ENCODE measurements around the gene TEDC1.

Gene TEDC1, protein sequence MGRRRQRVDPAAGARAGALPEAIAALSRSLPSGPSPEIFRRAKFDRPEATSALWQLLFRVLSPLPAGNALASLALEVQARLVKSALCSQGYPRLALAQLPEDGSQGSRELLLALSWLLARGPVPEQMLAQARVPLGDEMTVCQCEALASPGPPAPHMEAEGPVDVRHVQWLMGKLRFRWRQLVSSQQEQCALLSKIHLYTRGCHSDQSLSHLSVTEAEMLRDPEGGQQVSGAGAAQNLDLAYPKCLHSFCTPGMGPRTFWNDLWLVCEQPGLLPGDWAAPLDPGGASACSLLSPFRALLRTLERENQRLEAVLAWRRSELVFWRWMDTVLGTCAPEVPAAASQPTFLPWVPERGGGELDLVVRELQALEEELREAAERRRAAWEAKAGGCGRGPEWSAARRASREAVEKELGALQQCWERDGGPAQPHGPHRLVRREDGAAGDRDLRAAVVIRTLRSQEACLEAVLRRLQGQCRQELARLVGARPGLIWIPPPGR

DNA sequence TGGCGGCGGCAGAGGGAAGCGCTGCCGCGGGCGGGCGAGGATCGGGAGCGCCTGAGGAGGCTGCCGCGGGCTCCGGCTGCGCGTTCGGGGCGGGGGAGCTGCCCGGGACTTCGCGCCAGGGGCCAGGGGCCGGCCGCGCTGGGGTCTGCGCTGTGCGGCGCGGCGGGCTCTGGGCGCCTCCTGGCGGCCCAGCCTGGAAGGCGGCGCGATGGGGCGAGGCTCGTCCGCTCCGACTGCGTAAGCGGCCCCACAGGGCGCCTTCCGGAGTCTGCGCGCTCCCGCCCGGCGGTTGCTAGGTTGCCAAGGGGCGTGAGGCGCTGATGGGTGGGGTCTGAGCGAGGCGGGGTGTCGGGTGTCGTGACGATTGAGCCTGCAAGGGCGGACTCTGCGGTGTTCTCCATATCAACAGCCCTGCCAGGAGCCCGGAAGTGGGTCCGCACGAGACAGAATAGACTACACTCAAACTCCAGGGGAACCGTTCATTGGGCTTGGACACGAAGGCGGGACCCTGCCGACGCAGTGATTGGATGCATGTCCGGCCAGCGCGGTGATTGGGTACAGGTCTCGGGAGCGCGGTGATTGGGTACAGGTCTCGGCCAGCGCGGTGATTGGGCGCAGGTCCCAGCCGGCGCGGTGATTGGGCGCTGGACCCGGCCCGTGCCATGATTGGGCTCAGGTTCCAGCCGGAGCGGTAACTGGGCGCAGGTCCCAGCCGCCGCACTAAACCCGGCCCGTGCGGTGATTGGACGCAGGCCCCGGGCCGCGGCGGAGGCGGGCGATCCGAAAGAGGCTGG lies at the start of gene TEDC1:
Gene TEDC1, plus strand, starts transcription at position 675 of the 794 bp plus-strand sequence. CDS start 130 bp downstream, outside the sequence.
- peak; percentile 99 to 100 for DNase-seq

DNA sequence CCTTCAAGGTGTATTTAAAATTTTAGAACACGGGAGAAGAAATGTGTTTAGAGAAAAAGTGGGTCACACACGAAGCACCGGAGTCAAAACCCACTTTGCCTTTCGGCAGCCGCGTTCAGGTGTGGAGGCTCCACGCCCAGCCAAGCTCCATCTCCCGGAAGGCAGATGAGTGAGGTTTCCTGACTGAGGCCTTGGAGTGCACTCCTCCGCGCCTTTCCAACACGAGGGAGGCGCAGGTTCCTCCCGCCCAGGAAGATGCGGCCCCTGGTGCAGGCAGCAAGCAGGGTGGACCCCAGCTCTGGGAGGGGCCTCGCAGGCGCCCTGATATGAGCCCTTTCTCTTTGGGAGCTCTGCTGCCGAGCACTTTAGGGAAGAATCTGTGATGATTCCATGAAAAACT lies 48.9 kb upstream of the TEDC1 start:
- DNase-seq = no peak

DNA sequence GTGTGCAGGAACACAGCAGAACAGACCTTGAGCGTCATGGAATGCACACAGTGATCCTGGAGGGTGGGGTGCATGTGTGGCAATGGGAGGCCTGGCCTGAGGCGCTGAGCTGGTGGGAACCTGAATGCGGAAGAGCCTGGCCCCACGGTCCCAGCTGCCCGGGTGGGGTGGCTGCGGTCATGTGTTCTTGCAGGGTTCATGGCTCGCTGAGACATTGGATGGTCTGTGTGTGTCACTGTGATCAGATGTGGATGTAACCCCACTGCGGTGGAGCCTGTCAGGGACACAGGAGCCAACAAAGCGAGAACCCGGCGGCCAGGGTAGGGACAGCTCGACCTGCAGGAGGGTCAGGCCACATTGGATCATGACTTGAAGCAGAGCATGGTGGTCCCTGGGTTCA lies 48.2 kb upstream of the TEDC1 start:
- DNase-seq = no peak

DNA sequence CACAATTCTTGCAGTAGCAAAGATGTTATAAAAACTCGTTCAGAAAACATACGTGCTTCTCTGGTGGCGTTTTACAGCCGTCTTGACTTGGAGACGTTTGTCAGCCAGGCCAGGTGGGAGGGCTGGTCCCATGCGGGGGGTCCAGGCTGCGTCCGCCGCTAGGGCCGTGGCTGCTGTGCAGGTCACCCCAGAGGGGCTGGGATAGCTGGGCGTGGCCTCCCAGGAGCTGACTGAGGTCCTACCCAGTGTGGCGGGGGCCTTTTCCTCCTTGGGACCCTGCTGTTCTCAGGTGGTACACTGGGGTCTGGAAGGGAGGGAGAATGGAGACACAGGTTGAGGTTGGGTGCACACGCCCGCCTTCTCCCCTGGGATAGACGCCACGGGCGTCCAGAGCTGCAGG lies 46.2 kb upstream of the TEDC1 start:
- DNase-seq = no peak

DNA sequence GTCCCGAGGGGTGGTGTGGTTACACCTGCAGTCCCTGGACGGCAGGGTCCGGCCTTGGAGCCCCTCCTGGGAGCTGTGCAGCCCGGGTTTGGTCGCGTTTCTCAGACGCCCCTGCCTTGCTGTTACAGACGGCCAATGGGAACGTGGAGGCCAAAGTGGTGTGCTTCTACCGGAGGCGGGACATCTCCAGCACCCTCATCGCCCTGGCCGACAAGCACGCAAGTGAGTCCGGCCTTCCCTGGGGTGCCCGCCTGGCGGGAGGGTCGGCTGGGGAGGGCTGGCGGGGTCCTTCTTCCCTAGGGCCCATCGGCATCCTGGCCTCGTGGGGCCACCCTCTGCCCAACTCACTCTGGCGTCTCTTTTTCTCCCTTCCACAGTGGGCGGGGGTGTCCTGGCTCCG lies 45.8 kb upstream of the TEDC1 start:
- DNase-seq = no peak

DNA sequence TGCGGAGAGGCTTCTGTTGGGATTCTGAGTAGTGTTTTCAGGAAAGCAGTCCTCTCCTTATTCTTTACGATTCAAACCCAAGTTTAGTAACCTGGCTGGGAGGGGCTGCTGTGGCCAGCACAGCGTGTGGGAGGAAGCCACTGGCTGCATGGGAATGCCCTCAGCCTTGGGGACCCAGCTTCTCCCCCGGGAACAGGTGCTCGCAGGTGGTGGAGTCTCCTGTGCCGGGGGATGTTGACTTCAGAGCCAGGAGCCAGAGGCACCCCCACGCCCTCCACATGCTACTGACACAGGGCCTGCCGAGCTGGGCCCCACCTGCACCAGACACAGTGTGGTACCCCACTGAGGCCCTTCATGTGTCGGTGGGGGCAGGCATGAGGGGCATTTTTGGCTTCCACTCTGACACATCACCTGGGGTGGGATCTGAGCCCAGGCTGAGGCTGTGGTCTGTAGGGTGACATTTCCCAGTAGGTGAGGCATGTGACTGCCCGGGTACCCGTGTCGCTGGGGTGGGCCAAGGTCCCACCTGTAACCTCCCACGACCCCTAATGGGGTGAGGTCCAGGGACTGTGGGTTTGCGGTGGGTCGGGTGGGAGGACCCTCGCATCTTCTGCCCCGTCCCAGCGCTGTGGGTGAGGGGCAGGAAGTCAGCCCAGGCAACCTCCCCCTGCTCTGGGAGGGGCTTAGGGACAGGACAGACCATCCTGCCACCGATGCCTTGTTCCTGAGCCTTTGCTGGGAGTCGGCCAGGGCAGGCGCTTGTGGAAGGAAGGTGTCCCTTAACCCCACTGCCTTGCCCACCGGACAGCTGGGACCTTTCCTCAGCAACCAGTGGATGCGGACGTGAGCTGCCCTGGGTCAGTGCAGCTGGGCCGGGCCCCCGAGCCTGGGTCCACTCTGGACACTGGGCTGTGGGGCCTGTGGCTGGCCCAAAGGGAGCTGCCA lies 44.9 kb upstream of the TEDC1 start:
- no peak for DNase-seq

DNA sequence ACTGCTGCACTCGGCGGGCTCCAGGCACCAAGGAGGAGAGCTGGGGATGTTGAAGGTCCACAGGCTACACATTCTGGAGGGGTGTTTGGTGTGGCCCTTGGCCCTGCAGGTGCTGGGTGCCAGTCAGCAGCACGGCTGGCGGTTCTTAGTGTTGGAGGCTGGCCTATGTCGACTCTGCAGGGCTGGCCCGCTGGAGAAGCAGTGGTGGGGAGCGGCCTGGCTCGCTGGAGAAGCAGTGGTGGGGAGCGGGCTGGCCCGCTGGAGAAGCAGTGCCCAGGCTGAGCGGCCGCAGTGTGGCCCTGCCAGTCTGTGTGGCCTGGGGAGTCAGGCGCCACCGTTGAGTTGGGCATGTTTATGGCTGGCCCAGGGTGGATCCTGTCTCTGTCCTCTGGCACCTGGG lies 44.1 kb upstream of the TEDC1 start:
- no peak for DNase-seq

DNA sequence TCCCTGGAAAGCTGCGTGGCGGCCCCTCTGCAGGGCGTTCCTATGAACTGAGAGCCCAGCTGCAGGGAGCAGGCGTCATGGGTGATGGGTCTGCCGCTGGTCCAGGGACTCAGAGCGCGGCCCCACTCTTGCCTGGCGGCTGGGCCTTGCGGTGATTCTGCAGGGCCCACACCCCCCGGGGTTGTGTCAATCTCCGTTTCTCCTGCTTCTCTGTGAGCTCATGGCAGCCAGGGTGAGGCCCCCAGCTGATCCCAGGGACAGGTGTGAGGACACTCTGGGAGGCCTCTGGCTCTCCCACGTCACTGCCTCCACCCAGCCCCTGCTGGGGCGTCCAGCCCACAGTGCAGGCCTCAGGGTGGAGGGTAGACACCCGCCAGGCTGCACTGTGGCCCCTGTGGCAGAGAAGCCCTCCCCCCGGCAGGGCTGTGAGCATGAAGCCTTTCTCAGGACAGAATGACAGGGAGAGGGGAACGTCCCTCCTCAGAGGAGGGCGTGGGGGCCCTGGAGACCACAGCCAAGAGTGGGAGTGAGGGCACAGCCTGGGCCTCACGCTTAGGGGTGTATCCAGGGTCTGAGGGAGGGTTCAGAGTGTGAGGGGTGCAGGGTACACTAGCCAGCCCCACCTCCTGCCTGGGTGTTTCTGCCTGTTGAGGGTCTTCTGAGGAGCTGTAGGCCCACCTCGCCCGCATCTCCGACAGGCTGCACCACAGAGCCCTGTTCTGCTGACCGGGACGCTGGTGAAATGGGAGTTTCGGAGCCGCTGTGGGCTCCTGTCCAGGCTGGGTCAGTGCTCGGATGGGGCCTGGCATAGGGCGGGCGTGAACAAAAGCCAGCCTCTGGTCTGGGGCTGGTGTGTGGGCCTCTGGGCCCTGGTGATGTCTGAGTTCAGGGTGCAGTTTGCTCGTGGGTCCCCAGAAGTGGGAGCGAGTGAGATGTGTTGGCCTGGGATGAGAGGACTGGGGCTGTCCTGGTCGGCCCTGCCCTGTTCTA lies 43.1 kb upstream of the TEDC1 start:
- DNase-seq = no peak

DNA sequence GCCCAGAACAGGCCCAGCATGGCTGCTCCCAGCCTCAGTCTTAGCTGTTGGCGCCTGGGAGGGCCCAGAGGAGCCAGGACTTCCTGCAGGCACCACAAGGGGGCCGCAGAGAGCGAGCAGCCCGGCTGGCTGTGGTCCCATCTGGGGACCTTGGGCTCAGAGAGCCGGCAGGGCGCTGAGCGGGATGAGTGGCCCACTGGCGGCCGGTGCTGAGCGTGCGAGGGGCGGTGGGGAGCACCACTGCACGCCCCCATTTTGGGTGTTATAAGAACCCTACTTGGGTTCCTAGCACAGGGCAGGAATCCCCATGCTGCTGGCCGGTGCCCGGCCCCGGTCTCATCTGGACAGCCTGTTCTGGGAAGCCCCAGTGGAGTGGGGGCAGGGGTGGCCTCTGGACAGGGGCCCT lies 42.3 kb upstream of the TEDC1 start:
- no peak for DNase-seq

DNA sequence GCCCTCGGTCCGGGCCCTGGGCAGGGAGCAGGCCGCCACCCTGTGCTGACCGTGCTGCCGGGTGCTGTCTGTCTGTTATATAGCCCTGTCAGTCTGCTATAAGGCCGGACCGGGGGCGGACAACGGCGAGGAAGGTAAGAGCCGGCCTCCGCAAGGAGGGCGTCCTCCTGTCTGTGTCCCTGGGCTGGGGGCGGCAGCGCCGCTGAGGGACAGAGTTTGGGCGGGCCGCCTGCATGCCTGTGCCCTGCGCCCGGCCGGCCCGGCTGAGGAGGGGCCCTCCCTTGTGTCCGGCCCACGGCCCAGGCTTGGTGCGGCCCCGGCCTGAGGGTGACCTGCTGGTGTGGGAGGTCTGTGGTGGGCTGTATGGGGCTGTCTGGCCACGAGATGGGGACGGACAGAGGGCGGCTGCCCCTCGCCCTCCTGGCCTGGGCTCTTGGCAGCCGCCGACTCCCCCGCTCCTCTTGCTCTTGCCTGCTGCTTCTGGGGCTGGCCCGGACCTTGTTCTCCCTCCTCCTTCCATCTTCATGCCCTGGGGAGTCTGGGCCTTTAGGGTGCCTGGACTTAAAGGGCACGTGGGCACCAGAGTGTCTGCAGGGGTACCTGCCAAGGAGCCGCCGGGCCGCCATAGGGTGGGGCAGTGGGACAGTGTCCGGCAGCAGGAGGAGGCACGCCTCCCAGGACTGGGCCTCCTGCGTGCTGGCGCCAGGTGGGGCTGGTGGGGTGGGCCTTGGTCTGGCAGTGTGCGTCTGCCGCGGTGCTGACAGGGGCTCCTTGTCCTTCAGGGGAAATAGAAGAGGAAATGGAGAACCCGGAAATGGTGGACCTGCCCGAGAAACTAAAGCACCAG lies 41.5 kb upstream of the TEDC1 start:
- no peak for DNase-seq

DNA sequence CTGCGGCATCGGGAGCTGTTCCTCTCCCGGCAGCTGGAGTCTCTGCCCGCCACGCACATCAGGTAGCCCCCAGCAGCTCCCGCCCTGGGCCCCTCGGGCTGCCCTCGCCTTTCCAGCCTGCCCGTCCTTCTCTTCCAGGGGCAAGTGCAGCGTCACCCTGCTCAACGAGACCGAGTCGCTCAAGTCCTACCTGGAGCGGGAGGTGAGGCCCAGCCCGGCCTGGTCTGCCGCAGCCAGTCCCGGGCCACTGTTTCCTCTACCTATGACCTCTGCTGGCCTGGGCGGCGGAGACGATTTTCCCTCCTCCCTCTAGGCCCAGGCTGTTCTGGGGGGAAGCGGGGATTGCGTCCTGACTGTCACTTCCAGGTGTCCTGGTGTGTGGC lies 40.9 kb upstream of the TEDC1 start:
- DNase-seq = no peak

DNA sequence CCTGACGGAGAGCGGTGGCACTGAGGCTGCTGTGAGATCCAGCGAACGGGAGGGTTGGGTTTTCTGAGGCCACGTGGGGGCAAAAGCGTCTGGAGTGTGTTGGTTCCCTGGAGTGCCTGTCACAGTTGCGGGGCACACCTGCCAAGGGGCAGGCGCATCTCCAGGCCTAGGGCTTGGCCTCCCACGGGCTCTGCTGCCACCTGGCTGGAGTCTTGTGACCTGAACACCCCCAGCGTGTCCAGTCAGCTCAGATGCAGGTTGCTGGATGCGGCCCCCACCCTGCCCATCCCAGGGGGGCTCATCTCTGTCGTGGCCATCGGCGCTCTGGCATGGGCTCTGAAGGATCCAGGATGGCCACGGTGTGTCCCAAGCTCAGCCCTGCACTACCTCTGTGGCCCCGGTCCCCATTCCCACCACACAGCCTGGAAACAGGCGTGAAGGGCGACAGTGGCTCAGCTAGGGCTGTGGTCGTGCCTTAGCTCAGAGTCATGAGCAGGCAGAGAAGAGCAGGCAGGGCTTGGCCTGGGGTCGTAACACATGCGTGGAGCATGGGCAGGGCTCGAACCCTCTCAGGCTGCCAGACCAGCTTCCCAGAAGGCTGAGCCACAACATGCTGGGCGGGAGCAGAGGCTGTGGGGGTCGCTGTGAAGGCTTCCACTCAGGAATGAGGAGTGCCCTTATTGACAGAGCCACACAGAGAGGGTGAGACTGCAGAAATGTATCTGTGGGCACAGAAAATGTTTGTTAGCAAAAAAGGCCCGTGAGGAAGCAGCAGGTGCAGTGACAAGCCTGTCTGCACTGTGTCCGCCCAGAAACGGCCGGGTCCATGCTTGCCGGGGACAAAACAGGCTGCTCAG lies 40.0 kb upstream of the TEDC1 start:
- DNase-seq = no peak

DNA sequence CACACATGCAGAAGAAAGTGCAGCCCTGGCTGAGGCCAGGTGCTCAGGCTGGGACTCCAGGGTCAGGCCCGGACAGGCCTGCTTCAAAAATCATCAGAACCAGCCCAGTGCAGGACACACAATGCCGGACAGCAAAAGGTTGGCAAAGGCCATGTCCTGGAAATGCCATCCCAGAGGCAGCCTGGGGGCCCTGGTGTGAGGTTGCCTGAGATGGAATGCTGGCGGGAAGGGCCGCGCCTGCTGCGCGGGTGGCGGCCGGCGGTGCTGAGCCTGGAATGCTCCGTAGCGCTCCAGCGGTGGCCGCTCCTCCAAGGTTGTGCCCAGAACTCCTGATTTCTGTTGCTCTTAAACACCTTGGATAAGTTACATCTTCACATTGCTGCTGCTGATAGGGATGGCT lies 38.1 kb upstream of the TEDC1 start:
- DNase-seq = no peak

DNA sequence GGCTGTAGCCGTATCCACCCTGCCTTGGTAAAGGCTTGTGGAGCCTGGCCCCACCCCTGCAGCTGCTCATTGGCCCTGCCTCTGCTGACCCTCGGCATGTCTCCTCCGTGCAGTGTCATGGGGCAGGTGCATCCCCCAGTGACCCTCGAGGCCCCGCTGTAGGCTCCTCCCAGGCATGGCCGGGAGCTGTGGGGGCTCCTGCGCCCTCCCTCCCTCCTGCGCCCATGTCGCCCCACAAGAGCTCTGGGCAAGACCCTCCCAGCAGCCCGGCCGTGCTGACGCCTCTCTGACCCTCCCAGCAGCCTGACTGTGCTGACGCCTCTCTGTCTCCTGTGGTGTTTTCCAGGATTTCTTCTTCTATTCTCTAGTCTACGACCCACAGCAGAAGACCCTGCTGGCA lies 37.2 kb upstream of the TEDC1 start:
- DNase-seq = no peak

DNA sequence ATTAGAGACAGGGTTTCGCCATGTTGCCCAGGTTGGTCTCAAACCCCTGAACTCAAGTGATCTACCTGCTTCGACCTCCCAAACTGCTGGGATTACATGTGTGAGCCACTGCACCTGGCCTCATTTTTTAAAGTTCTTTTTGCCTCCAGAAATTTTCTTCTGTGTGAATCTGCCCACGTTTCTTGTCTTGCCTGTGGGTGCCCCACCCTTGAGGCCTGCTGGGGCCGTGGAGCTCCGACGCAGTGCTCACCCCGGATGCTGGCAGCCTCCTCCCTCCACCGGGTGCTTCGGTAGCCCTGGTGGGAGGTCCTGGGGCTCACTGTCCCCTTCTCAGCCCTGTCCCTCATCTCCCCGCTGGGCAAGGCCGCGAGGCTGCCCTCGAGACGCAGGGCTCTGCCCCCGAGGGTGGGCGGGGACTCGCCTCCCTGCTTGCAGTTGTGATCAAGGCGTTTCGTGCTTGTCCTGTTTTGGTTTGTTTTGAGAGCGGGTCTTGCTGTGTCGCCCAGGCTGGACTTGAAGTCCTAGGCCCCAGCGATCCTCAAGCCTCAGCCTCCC lies 35.9 kb upstream of the TEDC1 start:
- DNase-seq = no peak

DNA sequence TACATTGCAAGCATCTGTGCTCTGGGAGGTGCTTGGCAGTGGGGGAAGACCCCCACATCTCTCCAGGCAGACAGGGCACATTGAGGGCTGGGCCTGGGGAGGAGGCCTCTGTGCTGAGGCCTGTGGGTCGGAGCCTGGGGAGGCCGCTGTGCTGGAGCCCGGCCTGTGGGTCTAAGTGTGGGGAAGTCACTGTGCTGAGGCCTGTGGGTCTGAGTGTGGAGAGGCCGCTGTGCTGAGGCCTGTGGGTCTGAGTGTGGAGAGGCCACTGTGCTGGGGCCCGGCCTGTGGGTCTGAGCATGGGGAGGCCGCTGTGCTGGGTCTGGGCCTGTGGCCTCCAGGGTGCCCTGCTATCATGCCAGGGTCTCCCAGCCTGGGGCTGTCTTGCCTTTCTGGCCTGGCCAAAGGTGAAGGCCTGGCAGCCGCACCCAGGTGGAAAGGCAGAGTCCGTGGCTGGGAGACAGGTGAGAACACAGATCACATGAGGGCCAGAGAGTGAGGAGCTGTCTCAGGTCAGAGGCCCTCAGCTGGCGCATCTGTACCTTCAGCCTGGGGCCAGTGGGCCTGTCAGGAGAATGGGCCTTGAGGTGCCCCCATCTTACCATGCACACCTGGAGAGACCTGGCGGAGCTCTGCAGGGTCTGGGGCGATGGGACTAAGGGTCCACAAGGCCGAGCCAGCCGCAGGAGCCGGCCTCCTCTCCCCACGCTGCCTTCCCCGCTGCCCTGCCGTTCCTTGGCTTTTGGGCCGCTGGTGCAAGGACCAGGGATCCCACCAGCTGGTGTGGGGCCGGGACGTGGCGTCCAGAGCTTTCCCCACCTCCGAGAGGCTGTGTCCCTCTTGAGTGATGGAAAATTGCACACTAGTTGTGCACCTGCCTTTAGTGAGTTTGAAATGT lies 35.0 kb upstream of the TEDC1 start:
- no peak for DNase-seq

DNA sequence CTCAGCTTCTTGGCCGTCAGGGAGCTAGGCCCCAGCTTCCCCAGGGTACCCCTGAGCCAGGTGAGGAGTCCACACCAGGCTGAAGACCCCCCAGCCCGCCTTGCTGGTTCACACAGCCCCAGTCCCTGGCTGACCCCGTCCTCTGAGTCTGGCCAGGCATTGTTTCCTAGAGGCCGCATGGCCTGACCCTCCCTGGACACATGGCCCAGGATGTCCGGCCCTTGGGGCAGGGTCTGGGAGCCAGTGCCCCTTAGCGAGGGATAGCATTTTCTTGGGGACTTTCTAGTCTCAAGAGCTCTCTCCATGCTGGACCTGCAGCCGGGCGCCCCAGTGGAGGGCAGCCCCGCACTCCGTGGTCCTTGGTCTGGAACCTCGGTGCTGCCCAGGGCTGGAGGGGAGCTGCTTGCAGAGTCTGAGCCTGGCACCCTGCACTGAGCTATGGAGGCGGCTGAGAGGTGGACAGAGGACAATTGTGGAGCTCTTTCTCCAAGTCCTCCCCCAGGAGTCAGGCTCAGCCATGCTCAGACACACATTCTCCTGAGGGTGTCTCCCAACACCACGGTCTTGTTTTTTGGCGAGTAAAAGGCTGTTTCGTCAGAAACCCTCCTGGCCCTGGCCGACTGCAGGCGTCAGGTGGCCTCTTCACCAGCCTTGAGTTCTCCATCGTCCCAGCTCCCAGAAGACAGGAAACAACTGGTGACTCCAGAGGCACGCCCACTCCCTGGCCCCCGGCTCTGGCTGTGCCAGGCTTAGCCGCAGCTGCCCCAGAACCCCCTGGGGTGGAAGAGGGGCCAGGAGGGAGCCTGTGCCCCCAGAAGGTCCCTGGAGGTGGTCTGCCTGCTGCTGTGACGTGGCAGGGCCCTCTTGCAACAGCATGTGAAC lies 34.1 kb upstream of the TEDC1 start:
- DNase-seq = no peak
